ENCODE measurements around the gene STAM. TPM values are rescaled to one million over a fixed set of nuclear protein-coding genes. Genes with fewer than 3 reads are reported as not detected.

The STAM gene
- total RNA-seq, 4 donors from 2014 or later: 19.4 to 23.6 (median 21.8) TPM

GRCh38 chr10:17665747-17666146 is 21.8 kb downstream of the STAM start:
- TF ChIP-seq POLR2A (IDR thresholded peaks at IDR 0.05) (no peak), CTCF (IDR thresholded peaks at IDR 0.05) (no peak)
- Histone ChIP-seq H3K9me3 (no peaks in the 10 kb centered on the region), H3K27me3 (no peaks in the 10 kb centered on the region), H3K4me3 (replicated peaks in 1 of 3) (no peak overlapping the region), H3K36me3 (no peaks in the 10 kb centered on the region), H3K4me1 (peaks cover 0 to 10% of the 10 kb centered on the region in 2 donors), H3K27ac (peak overlapping the region in 2 of 3 donors; percentile 9 to 34)
- WGBS, 2 donors: 62 to 73% methylated on average over 4 of the region's 4 CpGs
- intact Hi-C loops (cut with DNase I): no loop called here
- DNase-seq: no peak

GRCh38 chr10:17668435-17669184 is 24.7 kb downstream of the STAM start:
- TF ChIP-seq CTCF (IDR thresholded peaks at IDR 0.05) (no peak), POLR2A (IDR thresholded peaks at IDR 0.05) (no peak)
- Histone ChIP-seq H3K36me3 (no peaks in the 10 kb centered on the region), H3K9me3 (no peaks in the 10 kb centered on the region), H3K27ac (no peak overlapping the region), H3K27me3 (no peaks in the 10 kb centered on the region), H3K4me3 (replicated peaks in 1 of 3) (no peak overlapping the region), H3K4me1 (peaks cover 0 to 10% of the 10 kb centered on the region in 2 donors)
- no peak for DNase-seq
- WGBS, 2 donors: 86 to 93% methylated on average over 6 of the region's 6 CpGs
- intact Hi-C loops (cut with DNase I): no loop called here

- Histone ChIP-seq H3K27me3 (no peaks in the 10 kb centered on the region), H3K4me3 (replicated peaks in 1 of 3) (no peak overlapping the region), H3K27ac (no peak overlapping the region), H3K36me3 (no peaks in the 10 kb centered on the region), H3K9me3 (no peaks in the 10 kb centered on the region), H3K4me1 (peaks cover 0 to 10% of the 10 kb centered on the region in 2 donors)
- TF ChIP-seq CTCF (IDR thresholded peaks at IDR 0.05): no peak
- intact Hi-C loops (cut with DNase I): no loop called here
- 81 to 89% methylated on average over 11 of the region's 11 CpGs for WGBS, 2 donors
- no peak for DNase-seq
These were observed 25.4 kb downstream of the STAM start for GRCh38 chr10:17669185-17669872.

- H3K27me3 ChIP-seq: no peaks in the 10 kb centered on the region
- no peak overlapping the region for H3K4me3 ChIP-seq (replicated peaks in 1 of 3)
- H3K9me3 ChIP-seq: no peaks in the 10 kb centered on the region
- intact Hi-C loops (cut with DNase I): no loop called here
- DNase-seq: no peak
- TF ChIP-seq CTCF (IDR thresholded peaks at IDR 0.05) (no peak), POLR2A (IDR thresholded peaks at IDR 0.05) (no peak)
- peaks cover 0 to 10% of the 10 kb centered on the region in 2 donors for H3K4me1 ChIP-seq
- no peaks in the 10 kb centered on the region for H3K36me3 ChIP-seq
- WGBS, 2 donors: 61 to 66% methylated on average over 3 of the region's 3 CpGs
- H3K27ac ChIP-seq: no peak overlapping the region
These were observed 27.4 kb downstream of the STAM start for GRCh38 chr10:17671307-17671706.

- intact Hi-C loops (cut with DNase I): no loop called here
- Histone ChIP-seq H3K4me3 (replicated peaks in 1 of 3) (no peak overlapping the region), H3K4me1 (peaks cover 5 to 13% of the 10 kb centered on the region in 2 donors), H3K36me3 (no peaks in the 10 kb centered on the region), H3K27me3 (no peaks in the 10 kb centered on the region), H3K9me3 (no peaks in the 10 kb centered on the region), H3K27ac (no peak overlapping the region)
- WGBS, 2 donors: 89 to 91% methylated on average over 5 of the region's 5 CpGs
- DNase-seq: no peak
- TF ChIP-seq POLR2A (IDR thresholded peaks at IDR 0.05) (no peak), CTCF (IDR thresholded peaks at IDR 0.05) (no peak)
These were observed 29.6 kb downstream of the STAM start for GRCh38 chr10:17673471-17674061.

Measured in thyroid gland (tissue), 4 donors.